Middle frontal gyrus (tissue), 1 donor: Measurements from ENCODE around the gene PRKN.

Experiments
- DNase-seq: peaks from one replicate; pipeline ENCODE4 v3.0.0-alpha.2; 2015; ENCODE audit warnings: low spot score; ENCODE audit errors: extremely low spot score

PRKN gene

DNA sequence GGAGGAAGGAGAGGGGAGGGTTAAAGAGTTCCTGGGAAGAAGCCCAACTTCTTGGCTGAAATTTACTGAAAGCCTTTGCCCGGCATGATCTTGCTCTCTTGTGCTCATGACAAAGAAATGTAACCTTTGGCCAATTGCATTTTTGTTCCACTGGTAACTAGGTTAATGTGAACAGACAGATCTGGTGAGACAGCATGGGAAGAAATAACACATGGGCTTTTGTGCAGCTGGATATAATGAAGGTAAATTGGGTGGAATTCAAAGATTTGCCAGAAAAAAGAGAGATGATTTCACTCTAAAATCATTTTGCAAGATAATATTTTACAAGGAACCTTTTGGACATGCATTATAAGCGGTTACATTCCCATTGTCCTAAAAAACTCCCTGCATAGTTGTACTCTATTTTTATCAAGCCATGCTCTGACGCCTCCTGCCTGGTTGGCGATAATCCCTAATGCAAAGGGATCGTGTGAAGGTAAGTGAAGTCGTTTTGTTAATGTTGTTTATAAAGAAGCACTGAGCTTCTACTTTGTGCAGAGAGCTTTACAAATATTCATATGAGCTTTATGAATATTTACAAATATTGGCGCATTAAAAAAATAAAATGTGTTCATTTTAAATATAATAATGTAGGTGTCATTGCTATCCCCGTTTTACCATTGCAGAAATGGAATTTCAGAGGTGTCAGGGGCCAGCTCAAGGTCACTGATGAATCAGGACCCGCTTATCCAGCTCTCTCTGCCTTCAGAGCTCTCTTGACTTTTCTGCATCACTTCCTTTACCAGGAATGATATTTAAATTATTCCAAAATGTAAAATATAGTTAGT lies 1292.4 kb downstream of the PRKN start:
- no peak for DNase-seq

GRCh38 chr6:161434350-161434749 lies 1293.2 kb downstream of the PRKN start:
- DNase-seq, result no peak

DNA sequence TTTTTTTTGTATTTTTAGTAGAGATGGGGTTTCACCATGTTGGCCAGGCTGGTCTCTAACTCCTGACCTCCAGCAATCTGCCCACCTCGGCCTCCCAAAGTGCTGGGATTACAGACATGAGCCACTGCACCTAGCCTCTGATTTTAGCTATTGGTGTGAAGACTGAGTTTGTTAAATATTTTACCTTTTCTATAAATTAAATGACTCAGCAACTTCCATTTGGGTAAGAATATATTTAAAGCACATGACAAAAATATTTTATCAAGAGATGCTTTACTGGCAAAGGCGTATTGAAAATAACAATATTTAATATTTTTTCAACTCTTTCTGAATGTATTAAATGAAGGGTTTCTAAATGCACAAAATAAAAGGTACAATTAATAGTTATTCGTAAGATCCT lies 1295.0 kb downstream of the PRKN start:
- no peak for DNase-seq

DNA sequence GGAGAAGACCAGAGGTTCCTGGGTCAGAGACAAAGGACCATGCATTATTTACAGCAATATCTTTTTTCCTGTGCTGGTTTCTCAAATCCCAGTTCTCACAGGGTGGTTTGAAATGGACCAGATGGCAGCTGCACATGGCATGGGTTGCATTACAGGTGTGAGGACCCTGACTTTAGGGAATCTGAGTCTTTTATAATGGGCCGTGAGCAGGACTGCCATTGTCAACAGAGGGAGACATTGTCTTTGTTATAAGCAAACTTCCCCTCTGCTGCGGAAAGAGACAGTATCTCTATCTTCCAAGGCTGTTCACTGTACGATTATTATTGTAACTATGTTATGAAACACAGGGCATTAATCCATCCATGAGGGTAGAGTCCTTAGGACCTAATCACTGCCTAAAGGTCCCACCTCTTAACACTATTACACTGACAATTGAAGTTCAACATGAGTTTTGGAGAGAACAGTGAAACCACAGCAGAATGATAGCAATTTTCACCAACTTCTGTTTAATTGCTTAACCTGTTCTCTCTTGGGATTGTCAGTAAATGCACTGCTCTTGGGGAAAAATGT lies 1297.6 kb downstream of the PRKN start:
- no peak for DNase-seq

GRCh38 chr6:161424421-161424820 lies 1303.1 kb downstream of the PRKN start:
- no peak for DNase-seq

- DNase-seq, result no peak
Observed at GRCh38 chr6:161422710-161423680, 1304.6 kb downstream of the PRKN start.

- peak; percentile 78 for DNase-seq
Observed at GRCh38 chr6:161418463-161418945, 1309.1 kb downstream of the PRKN start.

- DNase-seq, result no peak
Observed at GRCh38 chr6:161417717-161418462, 1309.7 kb downstream of the PRKN start.

- no peak for DNase-seq
Observed at GRCh38 chr6:161415302-161415855, 1312.2 kb downstream of the PRKN start.

GRCh38 chr6:161414707-161415106 lies 1312.9 kb downstream of the PRKN start:
- no peak for DNase-seq

DNA sequence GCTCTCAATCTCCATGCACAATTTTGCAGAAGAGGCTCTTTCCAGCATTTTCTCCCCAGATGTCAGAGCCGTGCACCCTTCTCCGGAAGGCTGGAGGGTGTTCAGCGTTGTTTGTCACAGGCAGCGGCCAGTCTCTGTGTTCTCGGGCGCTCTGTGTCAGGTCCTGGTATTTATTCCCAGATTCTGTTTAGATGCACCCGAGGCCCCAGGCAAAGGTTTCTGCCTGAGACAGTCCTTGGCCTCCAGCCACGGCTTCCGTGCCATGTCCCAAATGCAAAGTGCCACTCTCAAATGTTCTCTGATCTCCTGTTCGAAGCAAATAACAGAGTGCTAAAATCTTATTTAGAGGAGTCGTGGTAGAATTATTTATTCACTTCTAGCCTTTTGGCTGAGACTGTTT lies 1313.4 kb downstream of the PRKN start:
- DNase-seq, result no peak

GRCh38 chr6:161413355-161413771 lies 1314.2 kb downstream of the PRKN start:
- DNase-seq, result no peak

GRCh38 chr6:161412795-161413194 lies 1314.8 kb downstream of the PRKN start:
- DNase-seq, result no peak

GRCh38 chr6:161411265-161411944 lies 1316.2 kb downstream of the PRKN start:
- no peak for DNase-seq

DNA sequence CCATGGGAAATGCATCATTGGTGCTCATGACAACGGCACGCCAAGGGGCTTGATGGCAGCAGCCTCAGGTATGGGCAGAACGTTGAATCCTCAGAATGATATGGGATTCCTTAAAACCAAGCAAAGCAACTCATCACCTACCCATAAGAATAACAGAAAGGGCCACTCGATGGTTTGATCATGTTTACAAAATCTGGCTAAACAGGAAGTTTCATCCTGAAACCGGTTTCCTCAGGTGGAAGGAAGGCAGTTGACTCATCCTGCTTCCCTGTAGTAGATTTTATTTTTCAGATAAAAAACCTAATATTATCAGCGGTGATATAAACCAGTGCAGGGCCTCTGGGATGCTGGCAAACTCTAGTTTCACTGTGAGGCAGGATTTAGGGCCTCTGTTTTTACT lies 1316.8 kb downstream of the PRKN start:
- no peak for DNase-seq

DNA sequence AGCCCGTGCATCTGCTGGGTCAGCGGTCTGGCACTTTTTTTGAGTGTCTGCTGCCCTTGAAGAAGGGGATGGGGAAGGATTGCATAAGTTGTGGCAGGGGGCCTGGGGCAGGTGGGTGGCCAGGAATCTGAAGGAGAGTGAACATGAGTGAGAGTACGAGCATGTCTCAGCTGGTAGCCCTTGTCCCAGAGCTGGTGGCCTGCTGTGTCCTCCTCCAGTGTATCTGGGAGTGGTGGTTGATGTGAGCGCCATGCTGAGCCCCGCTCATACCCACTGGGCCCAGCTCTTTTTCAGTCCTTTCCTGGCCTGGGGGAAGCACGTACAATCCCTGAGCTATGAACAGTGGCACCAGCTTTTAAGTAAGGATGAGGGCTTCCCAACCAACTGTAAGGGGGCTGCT lies 1317.5 kb downstream of the PRKN start:
- no peak for DNase-seq

DNA sequence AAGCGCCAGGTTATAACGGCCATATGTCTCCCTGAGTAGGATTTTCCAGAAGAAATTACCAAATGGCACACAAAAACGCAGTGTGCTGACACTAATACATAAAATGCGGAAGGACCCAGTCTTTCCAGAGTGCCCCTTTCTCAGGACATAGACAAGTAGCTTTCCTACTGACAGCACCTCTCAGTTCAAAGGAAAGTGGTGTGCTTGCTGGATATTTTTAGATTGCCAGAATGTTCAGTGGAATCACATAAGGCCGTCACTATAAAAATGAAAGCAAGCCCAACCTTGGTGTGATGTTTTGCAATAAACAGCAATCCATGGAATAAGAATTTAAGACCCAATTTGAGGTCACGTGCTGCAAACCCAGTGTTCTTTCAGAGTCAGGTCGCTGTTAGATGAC lies 1318.2 kb downstream of the PRKN start:
- DNase-seq, result no peak

GRCh38 chr6:161408041-161408440 lies 1319.5 kb downstream of the PRKN start:
- DNase-seq, result no peak

- DNase-seq, result no peak
Observed at GRCh38 chr6:161407581-161407980, 1320.0 kb downstream of the PRKN start.

GRCh38 chr6:161407115-161407514 lies 1320.5 kb downstream of the PRKN start:
- no peak for DNase-seq
